GM19193 (cell line): ENCODE results near the gene IL1RAPL2.

Experiments
- POLR2A ChIP-seq: IDR thresholded peaks from 4 replicates; pipeline ENCODE4 v1.6.1; 2011; ENCODE audit not compliant: insufficient read depth, insufficient read length; ENCODE audit errors: extremely low read depth

The IL1RAPL2 gene

GRCh38 chrX:105463473-105463872, 897.5 kb downstream of the IL1RAPL2 start:
- no peak for TF ChIP-seq POLR2A

GRCh38 chrX:105464618-105465017, 898.6 kb downstream of the IL1RAPL2 start:
- TF ChIP-seq POLR2A: no peak

- TF ChIP-seq POLR2A: no peak
Measured at GRCh38 chrX:105468741-105469140, 902.7 kb downstream of the IL1RAPL2 start.

- TF ChIP-seq POLR2A: no peak
Measured at GRCh38 chrX:105471597-105471996, 905.6 kb downstream of the IL1RAPL2 start.

GRCh38 chrX:105475801-105476200, 909.8 kb downstream of the IL1RAPL2 start:
- no peak for TF ChIP-seq POLR2A

GRCh38 chrX:105477351-105477750, 911.4 kb downstream of the IL1RAPL2 start:
- TF ChIP-seq POLR2A: no peak

- no peak for TF ChIP-seq POLR2A
Measured at GRCh38 chrX:105480646-105481310, 914.8 kb downstream of the IL1RAPL2 start.

- no peak for TF ChIP-seq POLR2A
Measured at GRCh38 chrX:105483011-105483410, 917.0 kb downstream of the IL1RAPL2 start.

- TF ChIP-seq POLR2A: no peak
Measured at GRCh38 chrX:105488716-105489115, 922.7 kb downstream of the IL1RAPL2 start.

GRCh38 chrX:105495376-105495775, 929.4 kb downstream of the IL1RAPL2 start:
- TF ChIP-seq POLR2A: no peak

- TF ChIP-seq POLR2A: no peak
Measured at GRCh38 chrX:105502336-105502735, 936.3 kb downstream of the IL1RAPL2 start.

- no peak for TF ChIP-seq POLR2A
Measured at GRCh38 chrX:105515561-105515960, 949.6 kb downstream of the IL1RAPL2 start.

- no peak for TF ChIP-seq POLR2A
Measured at GRCh38 chrX:105526431-105526830, 960.4 kb downstream of the IL1RAPL2 start.

- TF ChIP-seq POLR2A: no peak
Measured at GRCh38 chrX:105527759-105528158, 961.8 kb downstream of the IL1RAPL2 start.

- TF ChIP-seq POLR2A: no peak
Measured at GRCh38 chrX:105533951-105534350, 968.0 kb downstream of the IL1RAPL2 start.

- TF ChIP-seq POLR2A: no peak
Measured at GRCh38 chrX:105543283-105543682, 977.3 kb downstream of the IL1RAPL2 start.
